Endothelial cell of umbilical vein (primary cell): Measurements from ENCODE around the gene CEACAM5. TPM values are rescaled to one million over a fixed set of nuclear protein-coding genes. Genes with fewer than 3 reads are reported as not detected.

ENCODE experiments used
- BruUV-seq: library from RNA; stranded (reverse); fragments of 400-500 nt; replicated peaks from 2 replicates; lab custom pipeline; 2021; lab: Mats Ljungman, UMichigan
- CTCF ChIA-PET: fragments of 300-600, 350-600 bp; sonication (Branson Sonifier 250); formaldehyde crosslinking; loops from one replicate; lab custom pipeline; 2021; ENCODE audit warnings: antibody characterized with exemption, inconsistent platforms; lab: Charles Lee
- POLR2A ChIA-PET: fragments of 300-600, 350-600 bp; sonication (Branson Sonifier 250); formaldehyde crosslinking; loops from one replicate; lab custom pipeline; 2021; ENCODE audit warnings: antibody characterized with exemption, inconsistent platforms; lab: Charles Lee
- DNase-seq: peaks from one replicate; pipeline ENCODE4 v3.0.0-alpha.2; 2011; ENCODE audit warnings: low read depth, low spot score
- FAIRE-seq: peaks from 2 replicates; lab custom pipeline; 2011; peaks lifted over from hg19 to GRCh38; lab: Jason Lieb, UNC
- H2AFZ ChIP-seq: 2 replicates; pipeline ENCODE4 v1.6.0; 2012; ENCODE audit warnings: low read depth, low read length, control low read depth, inconsistent platforms
- H3K27ac ChIP-seq: 2 replicates; pipeline ENCODE4 v1.5.1; 2011; ENCODE audit warnings: low read depth, mild to moderate bottlenecking, control low read depth, low read length, moderate library complexity; ENCODE audit not compliant: insufficient read depth
- H3K27me3 ChIP-seq, 2 experiments: 2 replicates each; pipeline versions ENCODE4 v1.6.0 to v1.6.1; 2011; ENCODE audit warnings: low read length in 2 of 2, mixed read lengths in 1 of 2; ENCODE audit not compliant: control insufficient read depth in 2 of 2, insufficient read depth in 2 of 2
- H3K36me3 ChIP-seq, 2 experiments: 2 replicates in 1 of 2; 3 replicates in 1 of 2; pipeline ENCODE4 v1.5.1; 2011; ENCODE audit warnings: low read length in 2 of 2, mild to moderate bottlenecking in 1 of 2, moderate library complexity in 1 of 2; ENCODE audit not compliant: control insufficient read depth in 2 of 2, insufficient read depth in 2 of 2; ENCODE audit errors: extremely low read depth in 1 of 2
- H3K4me1 ChIP-seq: 3 replicates; pipeline ENCODE4 v1.5.1; 2011; ENCODE audit warnings: mild to moderate bottlenecking, low read length; ENCODE audit not compliant: control insufficient read depth, insufficient read depth; ENCODE audit errors: extremely low read depth
- H3K4me2 ChIP-seq: 2 replicates; pipeline ENCODE4 v1.6.1; 2011; ENCODE audit warnings: low read length, control low read depth, mixed read lengths; ENCODE audit not compliant: insufficient read depth
- H3K4me3 ChIP-seq, 3 experiments: fragments of 200-600 bp in 1 of 3; sonication (generic), shearing (Covaris generic) in 1 of 3; replicated peaks in 1 of 3; 2 replicates each; pipeline ENCODE4 v1.5.1; 2011 to 2016; ENCODE audit warnings: control low read depth in 3 of 3, low read length in 3 of 3, mild to moderate bottlenecking in 2 of 3, inconsistent platforms in 1 of 3, low read depth in 1 of 3, moderate library complexity in 1 of 3; ENCODE audit not compliant: insufficient read depth in 1 of 3
- H3K79me2 ChIP-seq: 2 replicates; pipeline ENCODE4 v1.6.0; 2012; ENCODE audit warnings: low read length, inconsistent platforms; ENCODE audit not compliant: control insufficient read depth, insufficient read depth
- H3K9ac ChIP-seq: replicated peaks from 2 replicates; pipeline ENCODE3; 2011; ENCODE audit warnings: low read length, control low read depth; ENCODE audit not compliant: insufficient read depth; ENCODE audit errors: extremely low read depth
- H3K9me1 ChIP-seq: replicated peaks from 3 replicates; pipeline ENCODE4 v1.6.0; 2011; ENCODE audit warnings: mild to moderate bottlenecking, low read length; ENCODE audit not compliant: control insufficient read depth, insufficient read depth; ENCODE audit errors: extremely low read depth
- H3K9me3 ChIP-seq: replicated peaks from 2 replicates; pipeline ENCODE4 v1.5.1; 2012; ENCODE audit warnings: low read length, inconsistent platforms; ENCODE audit not compliant: control insufficient read depth, insufficient read depth
- H4K20me1 ChIP-seq: replicated peaks from 2 replicates; pipeline ENCODE3; 2011; ENCODE audit warnings: mild to moderate bottlenecking, low read length; ENCODE audit not compliant: control insufficient read depth, insufficient read depth; ENCODE audit errors: extremely low read depth
- EZH2 ChIP-seq: IDR thresholded peaks from 2 replicates; pipeline ENCODE4 v1.6.1; 2012; ENCODE audit warnings: borderline replicate concordance, low read depth, mild to moderate bottlenecking, moderate library complexity, low read length, inconsistent platforms; ENCODE audit not compliant: severe bottlenecking
- FOS ChIP-seq: IDR thresholded peaks from 2 replicates; pipeline ENCODE4 v1.6.1; 2011; ENCODE audit warnings: mild to moderate bottlenecking, low read length, moderate library complexity, borderline replicate concordance; ENCODE audit not compliant: insufficient read depth
- GATA2 ChIP-seq: IDR thresholded peaks from 2 replicates; pipeline ENCODE4 v1.7.0; 2011; ENCODE audit warnings: low read depth, mild to moderate bottlenecking, moderate library complexity, mixed read lengths, low read length; ENCODE audit not compliant: insufficient read length, insufficient read depth
- JUN ChIP-seq: IDR thresholded peaks from 2 replicates; pipeline ENCODE4 v1.6.1; 2011; ENCODE audit warnings: borderline replicate concordance, low read depth; ENCODE audit not compliant: insufficient read length, insufficient read depth
- MYC ChIP-seq: IDR thresholded peaks from one replicate; pipeline ENCODE4 v1.6.1; 2011; ENCODE audit warnings: mild to moderate bottlenecking, low read depth, low read length
- POLR2A ChIP-seq: IDR thresholded peaks from 2 replicates; pipeline ENCODE4 v1.6.1; 2012; ENCODE audit warnings: low read depth, mild to moderate bottlenecking, control low read depth, low read length
- POLR2AphosphoS5 ChIP-seq: IDR thresholded peaks from 2 replicates; pipeline ENCODE4 v1.6.1; 2012; ENCODE audit warnings: low read depth, mild to moderate bottlenecking, control low read depth, low read length, moderate library complexity; ENCODE audit not compliant: insufficient read depth
- dilution Hi-C: fragments of 300-500 bp; cut with MboI; formaldehyde crosslinking; loops from one replicate; pipeline ENCODE4 v1.15.0; 2019; ENCODE audit warnings: low sequenced_read_pairs; ENCODE audit not compliant: extremely low pct_ligation_motif_present
- intact Hi-C: fragments of 100-400 bp; cut with micrococcal nuclease; formaldehyde crosslinking; loops from one replicate; pipeline ENCODE4 v1.10.0; 2022
- polyA plus RNA-seq, 4 experiments: library from polyadenylated mRNA; depleted of rRNA in 3 of 4; stranded (reverse) in 3 of 4; unstranded in 1 of 4; fragments of >200 nt; gene quantifications; 2 replicates each; pipeline versions ENCODE4 v1.2.1 to v1.2.3, GENCODE V29; 2011 to 2012; ENCODE audit warnings: missing spikeins in 1 of 4
- total RNA-seq: library from RNA; stranded (reverse); gene quantifications from 2 replicates; pipeline ENCODE4 v1.2.3, GENCODE V29; 2021
- TF ChIP-seq, protein P1 (sequence below), 2 donors: IDR thresholded peaks; 1 replicate in 1 of 2; 2 replicates in 1 of 2; pipeline ENCODE4 v1.5.1; 2011; ENCODE audit warnings: low read length in 2 of 2, mild to moderate bottlenecking in 2 of 2, moderate library complexity in 2 of 2, control low read depth in 1 of 2, inconsistent platforms in 1 of 2, low read depth in 1 of 2; ENCODE audit not compliant: insufficient read depth in 1 of 2; ENCODE audit errors: extremely low read depth in 1 of 2
- TF ChIP-seq, protein P2 (sequence below): IDR thresholded peaks from 2 replicates; pipeline ENCODE4 v1.6.1; 2011; ENCODE audit not compliant: insufficient read depth, insufficient read length

Gene CEACAM5
- total and polyA plus RNA-seq, 2 donors (not counting 3 experiments of a cell fraction or from before 2014, with no cell fraction given) = not detected

- FAIRE-seq (no peak), DNase-seq (no peak)
- no peak overlapping the region for H2AFZ ChIP-seq
- intact Hi-C loops (no loop called here), dilution Hi-C loops (no loop called here)
- ChIA-PET POLR2A (interaction anchor here (0.7 kb wide), 1 partner anchor 67 kb away, joined by 5 read pairs; no protein-coding TSS in a partner anchor), CTCF (interaction anchor here (1.1 kb wide), 1 partner anchor 23 kb away, joined by 3 read pairs; no protein-coding TSS in a partner anchor)
- H3K9me3 ChIP-seq = no peaks in the 10 kb centered on the region
- H3K4me2 ChIP-seq = no peak overlapping the region
- BruUV-seq = no TSS peak
- no peak for TF ChIP-seq POLR2AphosphoS5
- TF ChIP-seq, protein P1, sequence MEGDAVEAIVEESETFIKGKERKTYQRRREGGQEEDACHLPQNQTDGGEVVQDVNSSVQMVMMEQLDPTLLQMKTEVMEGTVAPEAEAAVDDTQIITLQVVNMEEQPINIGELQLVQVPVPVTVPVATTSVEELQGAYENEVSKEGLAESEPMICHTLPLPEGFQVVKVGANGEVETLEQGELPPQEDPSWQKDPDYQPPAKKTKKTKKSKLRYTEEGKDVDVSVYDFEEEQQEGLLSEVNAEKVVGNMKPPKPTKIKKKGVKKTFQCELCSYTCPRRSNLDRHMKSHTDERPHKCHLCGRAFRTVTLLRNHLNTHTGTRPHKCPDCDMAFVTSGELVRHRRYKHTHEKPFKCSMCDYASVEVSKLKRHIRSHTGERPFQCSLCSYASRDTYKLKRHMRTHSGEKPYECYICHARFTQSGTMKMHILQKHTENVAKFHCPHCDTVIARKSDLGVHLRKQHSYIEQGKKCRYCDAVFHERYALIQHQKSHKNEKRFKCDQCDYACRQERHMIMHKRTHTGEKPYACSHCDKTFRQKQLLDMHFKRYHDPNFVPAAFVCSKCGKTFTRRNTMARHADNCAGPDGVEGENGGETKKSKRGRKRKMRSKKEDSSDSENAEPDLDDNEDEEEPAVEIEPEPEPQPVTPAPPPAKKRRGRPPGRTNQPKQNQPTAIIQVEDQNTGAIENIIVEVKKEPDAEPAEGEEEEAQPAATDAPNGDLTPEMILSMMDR (IDR thresholded peaks at IDR 0.05; ENCODE audit: extremely low read depth in 1 of 2, insufficient read depth in 1 of 2, low read depth in 1 of 2, low read length in 2 of 2) = no peak
- no peaks in the 10 kb centered on the region for H4K20me1 ChIP-seq
- H3K9me1 ChIP-seq = no peaks in the 10 kb centered on the region
- H3K79me2 ChIP-seq = no peaks in the 10 kb centered on the region
- H3K36me3 ChIP-seq = no peaks in the 10 kb centered on the region
- peaks cover 0 to 2% of the 10 kb centered on the region in 2 experiments for H3K27me3 ChIP-seq
- no peak overlapping the region for H3K27ac ChIP-seq
- H3K4me1 ChIP-seq = no peaks in the 10 kb centered on the region
- H3K4me3 ChIP-seq = no peak overlapping the region
- H3K9ac ChIP-seq = no peak overlapping the region
Measured at GRCh38 chr19:41769608-41770007, 61.2 kb downstream of the CEACAM5 start.

DNA sequence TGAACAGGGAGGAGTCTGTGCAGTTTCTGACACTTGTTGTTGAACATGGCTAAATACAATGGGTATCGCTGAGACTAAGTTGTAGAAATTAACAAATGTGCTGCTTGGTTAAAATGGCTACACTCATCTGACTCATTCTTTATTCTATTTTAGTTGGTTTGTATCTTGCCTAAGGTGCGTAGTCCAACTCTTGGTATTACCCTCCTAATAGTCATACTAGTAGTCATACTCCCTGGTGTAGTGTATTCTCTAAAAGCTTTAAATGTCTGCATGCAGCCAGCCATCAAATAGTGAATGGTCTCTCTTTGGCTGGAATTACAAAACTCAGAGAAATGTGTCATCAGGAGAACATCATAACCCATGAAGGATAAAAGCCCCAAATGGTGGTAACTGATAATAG, 63.0 kb downstream of the CEACAM5 start:
- Histone ChIP-seq H3K27me3 (peaks cover 2 to 3% of the 10 kb centered on the region in 2 experiments), H3K27ac (no peak overlapping the region), H3K9ac (no peak overlapping the region), H3K4me1 (no peaks in the 10 kb centered on the region), H3K4me3 (no peak overlapping the region), H3K9me3 (no peaks in the 10 kb centered on the region), H3K4me2 (no peak overlapping the region), H3K9me1 (no peaks in the 10 kb centered on the region), H4K20me1 (no peaks in the 10 kb centered on the region), H3K79me2 (no peaks in the 10 kb centered on the region), H3K36me3 (no peaks in the 10 kb centered on the region), H2AFZ (no peak overlapping the region)
- CTCF ChIA-PET = interaction anchor here (1.2 to 1.4 kb wide), 3 partner anchors 18 to 64 kb away, joined by 3 to 7 read pairs (median 4); no protein-coding TSS in a partner anchor
- no TSS peak for BruUV-seq
- intact Hi-C loops (no loop called here), dilution Hi-C loops (no loop called here)
- no peak for TF ChIP-seq POLR2A
- TF ChIP-seq MYC = no peak
- TF ChIP-seq FOS = no peak
- no peak for TF ChIP-seq POLR2AphosphoS5
- no peak for TF ChIP-seq GATA2
- TF ChIP-seq, protein P2, sequence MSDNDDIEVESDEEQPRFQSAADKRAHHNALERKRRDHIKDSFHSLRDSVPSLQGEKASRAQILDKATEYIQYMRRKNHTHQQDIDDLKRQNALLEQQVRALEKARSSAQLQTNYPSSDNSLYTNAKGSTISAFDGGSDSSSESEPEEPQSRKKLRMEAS = no peak
- TF ChIP-seq, protein P1 (IDR thresholded peaks at IDR 0.05; ENCODE audit: extremely low read depth in 1 of 2, insufficient read depth in 1 of 2, low read depth in 1 of 2, low read length in 2 of 2) = no peak
- no peak for TF ChIP-seq JUN
- no peak for TF ChIP-seq EZH2
- POLR2A ChIA-PET = no interaction called here
- FAIRE-seq = no peak
- DNase-seq = no peak
